ENCODE data around the gene KCNG4. TPM values are rescaled to one million over a fixed set of nuclear protein-coding genes. Genes with fewer than 3 reads are reported as not detected.

The KCNG4 gene
- total and polyA plus RNA-seq, 8 donors, result 0.03 to 0.06 (median 0.04) TPM; not detected in 3

GRCh38 chr16:84239141-84239769 lies 557 bp downstream of the KCNG4 start:
- no peak for TF ChIP-seq CTCF (IDR thresholded peaks at IDR 0.05)
- H3K9me3 ChIP-seq, result no peaks in the 10 kb centered on the region
- H3K4me1 ChIP-seq, result peaks cover 0 to 6% of the 10 kb centered on the region in 2 donors
- H3K27me3 ChIP-seq, result peaks cover 0 to 36% of the 10 kb centered on the region in 2 donors
- DNase-seq (peak in 1 of 4 donors; percentile 6), ATAC-seq (peak; percentile 4)
- H3K36me3 ChIP-seq, result no peaks in the 10 kb centered on the region
- no peak overlapping the region for H3K27ac ChIP-seq
- H3K4me3 ChIP-seq, result no peak overlapping the region
- intact Hi-C loops (cut with DNase I), result no loop called here

GRCh38 chr16:84237994-84238750 lies 1.6 kb downstream of the KCNG4 start:
- no peak for TF ChIP-seq CTCF (IDR thresholded peaks at IDR 0.05)
- H3K4me1 ChIP-seq, result peaks cover 0 to 6% of the 10 kb centered on the region in 2 donors
- intact Hi-C loops (cut with DNase I), result no loop called here
- ATAC-seq (peak; percentile 91), DNase-seq (peak in 3 of 4 donors; percentile 17 to 61 (median 47))
- H3K27me3 ChIP-seq, result peaks cover 0 to 39% of the 10 kb centered on the region in 2 donors
- no peak overlapping the region for H3K27ac ChIP-seq
- no peaks in the 10 kb centered on the region for H3K9me3 ChIP-seq
- H3K4me3 ChIP-seq, result no peak overlapping the region
- no peaks in the 10 kb centered on the region for H3K36me3 ChIP-seq

- H3K27ac ChIP-seq, result no peak overlapping the region
- no peak for TF ChIP-seq CTCF (IDR thresholded peaks at IDR 0.05)
- H3K27me3 ChIP-seq, result peaks cover 0 to 30% of the 10 kb centered on the region in 2 donors
- H3K9me3 ChIP-seq, result no peaks in the 10 kb centered on the region
- H3K4me3 ChIP-seq, result no peak overlapping the region
- no peaks in the 10 kb centered on the region for H3K36me3 ChIP-seq
- DNase-seq, result no peak
- intact Hi-C loops (cut with DNase I), result no loop called here
- H3K4me1 ChIP-seq, result peaks cover 0 to 6% of the 10 kb centered on the region in 2 donors
- no peak for ATAC-seq
Observed at GRCh38 chr16:84236671-84237070, 3.1 kb downstream of the KCNG4 start.

- no peak for TF ChIP-seq CTCF (IDR thresholded peaks at IDR 0.05)
- H3K4me1 ChIP-seq, result peaks cover 0 to 6% of the 10 kb centered on the region in 2 donors
- intact Hi-C loops (cut with DNase I), result no loop called here
- no peaks in the 10 kb centered on the region for H3K36me3 ChIP-seq
- DNase-seq (no peak), ATAC-seq (no peak)
- peaks cover 0 to 15% of the 10 kb centered on the region in 2 donors for H3K27me3 ChIP-seq
- H3K27ac ChIP-seq, result no peak overlapping the region
- H3K9me3 ChIP-seq, result no peaks in the 10 kb centered on the region
- no peak overlapping the region for H3K4me3 ChIP-seq
Observed at GRCh38 chr16:84234321-84235241, 5.2 kb downstream of the KCNG4 start.
